Muscle layer of colon (tissue), 2 donors: Measurements from ENCODE around the gene CDHR5.
A peak's percentile ranks its signal among the peaks of the same experiment; 100 is the strongest.

Experiments
- H3K27ac ChIP-seq: one replicate; pipeline ENCODE4 v1.7.0; 2013; ENCODE audit warnings: low read depth, mild to moderate bottlenecking, low read length, moderate library complexity
- H3K27me3 ChIP-seq, 2 donors: one replicate each; pipeline ENCODE4 v1.7.0; 2013; ENCODE audit warnings: low read length in 2 of 2, mild to moderate bottlenecking in 2 of 2; ENCODE audit not compliant: insufficient read depth in 2 of 2, control insufficient read depth in 1 of 2
- H3K36me3 ChIP-seq: one replicate; pipeline ENCODE4 v1.7.0; 2013; ENCODE audit warnings: mild to moderate bottlenecking, low read length; ENCODE audit not compliant: insufficient read depth
- H3K4me1 ChIP-seq: one replicate; pipeline ENCODE4 v1.7.0; 2013; ENCODE audit warnings: mild to moderate bottlenecking, low read length; ENCODE audit not compliant: insufficient read depth
- H3K4me3 ChIP-seq, 2 donors: one replicate each; pipeline ENCODE4 v1.7.0; 2013; ENCODE audit warnings: low read length in 2 of 2, low read depth in 1 of 2, mild to moderate bottlenecking in 1 of 2, moderate library complexity in 1 of 2
- H3K9ac ChIP-seq: one replicate; pipeline ENCODE4 v1.7.0; 2013; ENCODE audit warnings: low read length
- H3K9me3 ChIP-seq: one replicate; pipeline ENCODE4 v1.7.0; 2013; ENCODE audit warnings: mild to moderate bottlenecking, low read length
- donor health status: abdominal sarcoma.
- donor health status: Adenocarcinoma of cecum.

CDHR5 gene

GRCh38 chr11:590997-591396 is 33.8 kb downstream of the CDHR5 start:
- H3K36me3 ChIP-seq = peaks cover 73% of the 10 kb centered on the region
- no peaks in the 10 kb centered on the region for H3K4me1 ChIP-seq
- no peak overlapping the region for H3K4me3 ChIP-seq
- no peaks in the 10 kb centered on the region for H3K27me3 ChIP-seq
- no peak overlapping the region for H3K9ac ChIP-seq
- no peak overlapping the region for H3K27ac ChIP-seq
- no peaks in the 10 kb centered on the region for H3K9me3 ChIP-seq

GRCh38 chr11:589798-590197 is 35.0 kb downstream of the CDHR5 start:
- Histone ChIP-seq H3K36me3 (peaks cover 62% of the 10 kb centered on the region), H3K4me3 (no peak overlapping the region), H3K4me1 (no peaks in the 10 kb centered on the region), H3K27ac (no peak overlapping the region), H3K9ac (no peak overlapping the region), H3K9me3 (no peaks in the 10 kb centered on the region), H3K27me3 (no peaks in the 10 kb centered on the region)

- Histone ChIP-seq H3K27ac (no peak overlapping the region), H3K4me3 (no peak overlapping the region), H3K9ac (no peak overlapping the region), H3K27me3 (no peaks in the 10 kb centered on the region), H3K4me1 (no peaks in the 10 kb centered on the region), H3K9me3 (no peaks in the 10 kb centered on the region), H3K36me3 (peaks cover 58% of the 10 kb centered on the region)
These were observed 36.8 kb downstream of the CDHR5 start for GRCh38 chr11:587978-588380.

GRCh38 chr11:587546-587945 is 37.2 kb downstream of the CDHR5 start:
- Histone ChIP-seq H3K36me3 (peaks cover 54% of the 10 kb centered on the region), H3K9ac (no peak overlapping the region), H3K9me3 (no peaks in the 10 kb centered on the region), H3K27me3 (no peaks in the 10 kb centered on the region), H3K4me3 (no peak overlapping the region), H3K27ac (no peak overlapping the region), H3K4me1 (no peaks in the 10 kb centered on the region)

- H3K4me3 ChIP-seq = no peak overlapping the region
- peaks cover 55% of the 10 kb centered on the region for H3K36me3 ChIP-seq
- H3K27ac ChIP-seq = no peak overlapping the region
- no peak overlapping the region for H3K9ac ChIP-seq
- H3K9me3 ChIP-seq = no peaks in the 10 kb centered on the region
- H3K27me3 ChIP-seq = no peaks in the 10 kb centered on the region
- no peaks in the 10 kb centered on the region for H3K4me1 ChIP-seq
These were observed 38.1 kb downstream of the CDHR5 start for GRCh38 chr11:586376-587316.

- no peaks in the 10 kb centered on the region for H3K27me3 ChIP-seq
- H3K36me3 ChIP-seq = peaks cover 44% of the 10 kb centered on the region
- H3K9ac ChIP-seq = no peak overlapping the region
- no peak overlapping the region for H3K27ac ChIP-seq
- H3K9me3 ChIP-seq = no peaks in the 10 kb centered on the region
- H3K4me3 ChIP-seq = no peak overlapping the region
- peaks cover 11% of the 10 kb centered on the region for H3K4me1 ChIP-seq
These were observed 40.5 kb downstream of the CDHR5 start for GRCh38 chr11:584287-584686.

GRCh38 chr11:581752-582151 is 43.0 kb downstream of the CDHR5 start:
- H3K27me3 ChIP-seq = no peaks in the 10 kb centered on the region
- no peak overlapping the region for H3K4me3 ChIP-seq
- H3K9me3 ChIP-seq = no peaks in the 10 kb centered on the region
- H3K27ac ChIP-seq = no peak overlapping the region
- peaks cover 32% of the 10 kb centered on the region for H3K4me1 ChIP-seq
- no peak overlapping the region for H3K9ac ChIP-seq
- peaks cover 24% of the 10 kb centered on the region for H3K36me3 ChIP-seq

- no peak overlapping the region for H3K9ac ChIP-seq
- peaks cover 32% of the 10 kb centered on the region for H3K4me1 ChIP-seq
- H3K4me3 ChIP-seq = no peak overlapping the region
- H3K27me3 ChIP-seq = no peaks in the 10 kb centered on the region
- H3K36me3 ChIP-seq = peaks cover 20% of the 10 kb centered on the region
- H3K27ac ChIP-seq = no peak overlapping the region
- no peaks in the 10 kb centered on the region for H3K9me3 ChIP-seq
These were observed 43.4 kb downstream of the CDHR5 start for GRCh38 chr11:581342-581741.

GRCh38 chr11:579830-580601 is 44.7 kb downstream of the CDHR5 start:
- Histone ChIP-seq H3K36me3 (peaks cover 19% of the 10 kb centered on the region), H3K4me3 (no peak overlapping the region), H3K9ac (no peak overlapping the region), H3K27ac (no peak overlapping the region), H3K9me3 (no peaks in the 10 kb centered on the region), H3K4me1 (peaks cover 32% of the 10 kb centered on the region), H3K27me3 (peaks cover 0 to 5% of the 10 kb centered on the region in 2 donors)

- Histone ChIP-seq H3K4me3 (peak overlapping the region in 1 of 2 donors; percentile 95), H3K4me1 (peaks cover 36% of the 10 kb centered on the region)
These were observed 46.3 kb downstream of the CDHR5 start for GRCh38 chr11:578276-579035.

GRCh38 chr11:577611-577894 is 47.2 kb downstream of the CDHR5 start:
- Histone ChIP-seq H3K4me3 (peak overlapping the region in 1 of 2 donors; percentile 95), H3K9me3 (no peaks in the 10 kb centered on the region), H3K4me1 (peaks cover 36% of the 10 kb centered on the region), H3K27ac (peak overlapping the region; percentile 73), H3K36me3 (peaks cover 8% of the 10 kb centered on the region), H3K9ac (peak overlapping the region; percentile 93), H3K27me3 (peaks cover 0 to 11% of the 10 kb centered on the region in 2 donors)

More at GRCh38 chr11:578276-579035, 46.3 kb downstream of the CDHR5 start:
- Histone ChIP-seq H3K36me3 (peaks cover 12% of the 10 kb centered on the region), H3K27ac (no peak overlapping the region), H3K9me3 (no peaks in the 10 kb centered on the region), H3K27me3 (peaks cover 0 to 8% of the 10 kb centered on the region in 2 donors), H3K9ac (peak overlapping the region; percentile 93)
